Mesenchymal stem cell (in vitro differentiated cells and primary cell): ENCODE measurements around the gene ENPP7.

Experiments
- DNase-seq: peaks from one replicate; pipeline ENCODE4 v3.0.0-alpha.2; 2013
- H2AFZ ChIP-seq: one replicate; pipeline ENCODE4 v1.6.1; 2013; ENCODE audit warnings: low read depth, mild to moderate bottlenecking, control low read depth, inconsistent platforms, low read length, moderate library complexity
- H2AK5ac ChIP-seq: 2 replicates; pipeline ENCODE4 v1.6.1; 2013; ENCODE audit warnings: low read length, moderate library complexity, mild to moderate bottlenecking, inconsistent platforms; ENCODE audit not compliant: severe bottlenecking
- H2BK120ac ChIP-seq: one replicate; pipeline ENCODE4 v1.6.1; 2013; ENCODE audit warnings: low read depth, mild to moderate bottlenecking, inconsistent platforms, low read length, moderate library complexity
- H2BK12ac ChIP-seq, 2 experiments: one replicate each; pipeline ENCODE4 v1.6.1; 2013; ENCODE audit warnings: inconsistent platforms in 2 of 2, low read length in 2 of 2, mild to moderate bottlenecking in 2 of 2, moderate library complexity in 2 of 2, control low read depth in 1 of 2
- H2BK15ac ChIP-seq: one replicate; pipeline ENCODE4 v1.6.1; 2013; ENCODE audit warnings: mild to moderate bottlenecking, low read depth, inconsistent platforms; ENCODE audit not compliant: poor library complexity, severe bottlenecking
- H2BK5ac ChIP-seq: 2 replicates; pipeline ENCODE4 v1.6.1; 2013; ENCODE audit warnings: low read depth, mild to moderate bottlenecking, low read length, control low read depth, inconsistent platforms; ENCODE audit not compliant: poor library complexity, severe bottlenecking
- H3K14ac ChIP-seq, 2 experiments: one replicate each; pipeline ENCODE4 v1.6.1; 2013; ENCODE audit warnings: inconsistent platforms in 2 of 2, low read length in 2 of 2, control low read depth in 1 of 2, mild to moderate bottlenecking in 1 of 2, moderate library complexity in 1 of 2
- H3K18ac ChIP-seq, 2 experiments: one replicate each; pipeline ENCODE4 v1.6.1; 2013; ENCODE audit warnings: inconsistent platforms in 2 of 2, low read length in 2 of 2, control low read depth in 1 of 2, low read depth in 1 of 2, mild to moderate bottlenecking in 1 of 2
- H3K23ac ChIP-seq, 2 experiments: one replicate each; pipeline ENCODE4 v1.6.1; 2013; ENCODE audit warnings: inconsistent platforms in 2 of 2, low read length in 2 of 2, mild to moderate bottlenecking in 2 of 2, moderate library complexity in 2 of 2, control low read depth in 1 of 2
- H3K27ac ChIP-seq: 2 replicates; pipeline ENCODE4 v1.5.1; 2013; ENCODE audit warnings: mild to moderate bottlenecking, moderate library complexity, low read length, control low read depth, inconsistent platforms; ENCODE audit not compliant: poor library complexity, severe bottlenecking
- H3K27me3 ChIP-seq, 2 experiments: 2 replicates each; pipeline versions ENCODE4 v1.6.1 to v1.7.0; 2013; ENCODE audit warnings: low read length in 2 of 2, mild to moderate bottlenecking in 2 of 2, moderate library complexity in 2 of 2, control low read depth in 1 of 2, inconsistent platforms in 1 of 2; ENCODE audit not compliant: control insufficient read depth in 1 of 2, insufficient read depth in 1 of 2
- H3K36me3 ChIP-seq, 2 experiments: 2 replicates each; pipeline versions ENCODE4 v1.6.1 to v1.7.0; 2013; ENCODE audit warnings: low read length in 2 of 2, control low read depth in 1 of 2, inconsistent platforms in 1 of 2, low read depth in 1 of 2, mild to moderate bottlenecking in 1 of 2; ENCODE audit not compliant: insufficient read depth in 2 of 2, control insufficient read depth in 1 of 2
- H3K4ac ChIP-seq, 2 experiments: one replicate each; pipeline ENCODE4 v1.6.1; 2013; ENCODE audit warnings: inconsistent platforms in 2 of 2, low read length in 2 of 2, mild to moderate bottlenecking in 2 of 2, moderate library complexity in 2 of 2, control low read depth in 1 of 2, low read depth in 1 of 2
- H3K4me1 ChIP-seq: 2 replicates; pipeline ENCODE4 v1.6.1; 2013; ENCODE audit warnings: low read depth, low read length, control low read depth; ENCODE audit not compliant: control insufficient read depth, insufficient read depth
- H3K4me2 ChIP-seq: 2 replicates; pipeline ENCODE4 v1.6.1; 2013; ENCODE audit warnings: low read length, mild to moderate bottlenecking, inconsistent platforms; ENCODE audit not compliant: poor library complexity, severe bottlenecking
- H3K4me3 ChIP-seq, 2 experiments: 2 replicates each; pipeline versions ENCODE4 v1.5.1 to v1.7.0; 2013; ENCODE audit warnings: low read length in 2 of 2, mild to moderate bottlenecking in 2 of 2, control low read depth in 1 of 2, low read depth in 1 of 2; ENCODE audit not compliant: insufficient read depth in 1 of 2
- H3K79me1 ChIP-seq: replicated peaks from 2 replicates; pipeline ENCODE4 v1.6.1; 2013; ENCODE audit warnings: mild to moderate bottlenecking, control low read depth, low read length, inconsistent platforms; ENCODE audit not compliant: poor library complexity, severe bottlenecking
- H3K9ac ChIP-seq: 2 replicates; pipeline ENCODE4 v1.7.0; 2013; ENCODE audit warnings: mild to moderate bottlenecking, low read length, moderate library complexity
- H3K9me3 ChIP-seq: 2 replicates; pipeline ENCODE4 v1.7.0; 2013; ENCODE audit warnings: mild to moderate bottlenecking, low read length; ENCODE audit not compliant: control insufficient read depth
- H4K8ac ChIP-seq: one replicate; pipeline ENCODE4 v1.6.1; 2013; ENCODE audit warnings: inconsistent platforms, mild to moderate bottlenecking, low read length, moderate library complexity
- H4K91ac ChIP-seq: one replicate; pipeline ENCODE4 v1.6.1; 2013; ENCODE audit warnings: mild to moderate bottlenecking, low read length, inconsistent platforms
- WGBS: methylation state at CpG from one replicate; pipeline ENCODE4 v1.1.7; 2013; ENCODE audit warnings: mixed read lengths; 5-methylcytosine and 5-hydroxymethylcytosine counted together

ENPP7 gene

DNA sequence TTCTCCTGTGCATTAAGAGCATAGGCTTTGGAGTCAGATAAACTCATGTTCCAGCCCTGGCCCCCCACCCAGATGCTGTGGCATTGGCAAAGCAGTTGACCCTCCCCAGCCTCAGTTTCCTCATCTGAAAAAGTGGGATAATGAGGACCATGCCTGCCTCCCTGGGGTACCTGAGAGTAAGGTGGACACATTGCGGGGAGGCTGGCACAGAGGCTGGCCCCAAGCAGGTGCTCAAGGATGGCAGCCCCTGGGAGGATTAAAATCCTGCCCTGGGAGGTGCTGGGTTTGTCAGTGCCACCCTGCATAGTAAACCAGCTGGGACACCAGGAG lies 11.8 kb downstream of the ENPP7 start:
- Histone ChIP-seq H3K9me3 (no peaks in the 10 kb centered on the region), H2BK15ac (no peak overlapping the region), H2AK5ac (no peak overlapping the region), H2AFZ (no peak overlapping the region), H3K36me3 (no peaks in the 10 kb centered on the region), H3K4me2 (no peak overlapping the region), H2BK5ac (no peak overlapping the region), H3K27ac (no peak overlapping the region), H2BK12ac (no peak overlapping the region), H3K9ac (no peak overlapping the region), H3K23ac (peak overlapping the region in 1 of 2 experiments; percentile 19), H4K8ac (no peak overlapping the region), H3K4me1 (peaks cover 36% of the 10 kb centered on the region), H4K91ac (no peak overlapping the region), H3K27me3 (peaks cover 66 to 89% of the 10 kb centered on the region in 2 experiments), H3K14ac (no peak overlapping the region), H3K4me3 (no peak overlapping the region), H2BK120ac (no peak overlapping the region), H3K79me1 (no peaks in the 10 kb centered on the region), H3K4ac (no peak overlapping the region), H3K18ac (no peak overlapping the region)
- no peak for DNase-seq
- WGBS, result 93% methylated on average over 1 of the region's 1 CpG

DNA sequence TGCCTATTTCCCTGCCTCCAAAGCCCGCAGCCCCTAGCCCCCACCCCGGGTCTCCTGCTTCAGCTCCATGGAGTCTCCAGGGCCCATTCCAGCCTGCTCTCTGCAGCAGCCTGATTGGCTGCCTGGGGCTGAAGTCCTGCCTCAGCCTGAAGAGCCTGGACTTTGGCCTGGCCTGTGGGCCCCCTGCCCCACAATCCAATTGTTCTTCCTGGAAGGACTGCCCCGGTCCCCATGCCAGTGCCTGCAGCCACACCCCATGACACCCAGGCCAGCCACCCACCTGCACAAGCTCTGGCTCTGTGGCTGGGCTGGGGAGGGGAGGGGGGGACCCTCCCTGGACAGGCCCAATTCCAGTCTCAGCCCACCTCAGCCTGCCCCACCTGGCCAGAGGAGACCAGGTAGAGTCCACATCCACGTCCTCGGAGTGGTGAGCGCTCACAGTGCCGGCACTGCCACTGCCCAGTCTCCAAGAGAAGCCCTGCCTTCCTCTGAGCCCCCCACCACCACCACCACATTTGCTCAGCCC lies 12.3 kb downstream of the ENPP7 start:
- no peak overlapping the region for H4K91ac ChIP-seq
- H3K79me1 ChIP-seq, result no peaks in the 10 kb centered on the region
- no peak overlapping the region for H2BK120ac ChIP-seq
- no peak for DNase-seq
- H2BK5ac ChIP-seq, result no peak overlapping the region
- no peak overlapping the region for H3K4ac ChIP-seq
- H3K9me3 ChIP-seq, result no peaks in the 10 kb centered on the region
- no peak overlapping the region for H2AK5ac ChIP-seq
- no peak overlapping the region for H3K4me3 ChIP-seq
- peaks cover 38% of the 10 kb centered on the region for H3K4me1 ChIP-seq
- WGBS, result 89% methylated on average over 6 of the region's 7 CpGs
- no peak overlapping the region for H3K9ac ChIP-seq
- H2BK12ac ChIP-seq, result no peak overlapping the region
- H3K36me3 ChIP-seq, result no peaks in the 10 kb centered on the region
- H4K8ac ChIP-seq, result no peak overlapping the region
- H2AFZ ChIP-seq, result no peak overlapping the region
- no peak overlapping the region for H3K14ac ChIP-seq
- no peak overlapping the region for H3K4me2 ChIP-seq
- no peak overlapping the region for H3K18ac ChIP-seq
- H3K23ac ChIP-seq, result no peak overlapping the region
- H2BK15ac ChIP-seq, result peak overlapping the region; percentile 63
- peaks cover 71 to 89% of the 10 kb centered on the region in 2 experiments for H3K27me3 ChIP-seq
- no peak overlapping the region for H3K27ac ChIP-seq

DNA sequence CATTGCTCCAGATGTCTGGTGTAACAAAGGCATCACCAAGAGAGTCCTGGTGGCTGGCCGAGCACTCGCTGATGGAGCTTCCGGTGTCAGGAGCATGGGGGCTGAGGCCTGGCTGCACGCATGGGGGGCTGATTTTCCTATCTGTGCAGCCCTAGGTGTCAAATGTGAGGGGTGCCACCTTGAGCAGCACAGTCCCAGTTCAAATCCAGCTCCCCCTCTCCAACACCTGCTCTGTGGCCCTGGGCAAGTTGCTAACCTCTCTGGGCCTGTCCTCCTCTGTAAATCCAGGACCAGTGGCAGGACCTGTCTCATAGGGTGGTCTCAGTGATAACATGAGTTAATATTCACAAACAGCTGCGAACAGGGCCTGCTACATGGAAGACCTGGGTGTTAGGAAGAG lies 12.9 kb downstream of the ENPP7 start:
- DNase-seq, result no peak
- H3K9ac ChIP-seq, result no peak overlapping the region
- H3K27me3 ChIP-seq, result peaks cover 74 to 89% of the 10 kb centered on the region in 2 experiments
- H4K91ac ChIP-seq, result no peak overlapping the region
- no peak overlapping the region for H2AK5ac ChIP-seq
- no peak overlapping the region for H2AFZ ChIP-seq
- no peak overlapping the region for H3K4me2 ChIP-seq
- H4K8ac ChIP-seq, result no peak overlapping the region
- no peak overlapping the region for H2BK5ac ChIP-seq
- H2BK15ac ChIP-seq, result no peak overlapping the region
- H3K4me1 ChIP-seq, result peaks cover 38% of the 10 kb centered on the region
- no peaks in the 10 kb centered on the region for H3K36me3 ChIP-seq
- H3K4me3 ChIP-seq, result no peak overlapping the region
- no peak overlapping the region for H3K4ac ChIP-seq
- H2BK12ac ChIP-seq, result no peak overlapping the region
- no peak overlapping the region for H3K14ac ChIP-seq
- H3K23ac ChIP-seq, result no peak overlapping the region
- WGBS, result 84% methylated on average over 5 of the region's 5 CpGs
- H3K18ac ChIP-seq, result no peak overlapping the region
- H3K27ac ChIP-seq, result no peak overlapping the region
- no peaks in the 10 kb centered on the region for H3K9me3 ChIP-seq
- no peak overlapping the region for H2BK120ac ChIP-seq
- H3K79me1 ChIP-seq, result no peaks in the 10 kb centered on the region

DNA sequence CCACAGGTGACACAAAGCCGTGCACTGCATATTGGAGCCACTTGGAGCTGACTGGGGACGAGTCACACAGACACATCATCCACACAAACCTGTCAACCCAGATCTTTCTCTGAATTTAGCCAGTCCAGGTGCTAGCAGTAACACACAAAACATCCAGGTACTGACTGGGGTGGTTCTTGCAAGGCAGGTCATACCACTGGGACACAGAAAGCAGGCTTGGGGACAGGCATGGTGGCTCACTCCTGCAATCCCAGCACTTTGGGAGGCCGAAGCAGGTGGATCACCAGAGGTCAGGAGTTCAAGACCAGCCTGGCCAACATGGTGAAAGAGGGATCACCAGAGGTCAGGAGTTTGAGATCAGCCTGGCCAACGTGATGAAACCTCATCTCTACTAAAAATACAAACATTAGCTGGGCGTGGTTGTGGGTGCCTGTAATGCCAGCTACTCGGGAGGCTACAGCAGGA lies 14.9 kb downstream of the ENPP7 start:
- no peak overlapping the region for H2AFZ ChIP-seq
- H3K79me1 ChIP-seq, result no peaks in the 10 kb centered on the region
- peak overlapping the region; percentile 35 for H4K91ac ChIP-seq
- no peak overlapping the region for H3K23ac ChIP-seq
- H3K9ac ChIP-seq, result no peak overlapping the region
- 47% methylated on average over 4 of the region's 6 CpGs for whole genome bisulfite sequencing
- H2BK120ac ChIP-seq, result no peak overlapping the region
- H2AK5ac ChIP-seq, result no peak overlapping the region
- H2BK5ac ChIP-seq, result no peak overlapping the region
- no peak overlapping the region for H3K14ac ChIP-seq
- peaks cover 69 to 83% of the 10 kb centered on the region in 2 experiments for H3K27me3 ChIP-seq
- H2BK15ac ChIP-seq, result no peak overlapping the region
- H2BK12ac ChIP-seq, result no peak overlapping the region
- no peak overlapping the region for H3K18ac ChIP-seq
- no peaks in the 10 kb centered on the region for H3K36me3 ChIP-seq
- H3K4ac ChIP-seq, result no peak overlapping the region
- H3K27ac ChIP-seq, result no peak overlapping the region
- no peak overlapping the region for H3K4me2 ChIP-seq
- H3K9me3 ChIP-seq, result no peaks in the 10 kb centered on the region
- H4K8ac ChIP-seq, result no peak overlapping the region
- H3K4me1 ChIP-seq, result peaks cover 26% of the 10 kb centered on the region
- H3K4me3 ChIP-seq, result no peak overlapping the region
- no peak for DNase-seq
